Osteoblast (primary cell): ENCODE data around the gene C14orf180. TPM values are rescaled to one million over a fixed set of nuclear protein-coding genes. Genes with fewer than 3 reads are reported as not detected.

ENCODE experiments used
- DNase-seq: peaks from one replicate; pipeline ENCODE4 v3.0.0; 2011; ENCODE audit warnings: low spot score, mixed read lengths; ENCODE audit not compliant: insufficient read length; ENCODE audit errors: missing footprints
- H2AFZ ChIP-seq: 2 replicates; pipeline ENCODE4 v1.6.0; 2011; ENCODE audit warnings: mild to moderate bottlenecking, low read length
- H3K27ac ChIP-seq: 2 replicates; pipeline ENCODE4 v1.5.1; 2011; ENCODE audit warnings: mild to moderate bottlenecking, low read depth, low read length, moderate library complexity
- H3K27me3 ChIP-seq: 2 replicates; pipeline ENCODE4 v1.6.0; 2012; ENCODE audit warnings: mild to moderate bottlenecking, control low read depth, inconsistent platforms, low read length, moderate library complexity; ENCODE audit not compliant: insufficient read depth
- H3K36me3 ChIP-seq: 2 replicates; pipeline ENCODE4 v1.5.1; 2011; ENCODE audit warnings: mild to moderate bottlenecking, low read length, control low read depth, moderate library complexity; ENCODE audit not compliant: insufficient read depth
- H3K4me1 ChIP-seq: 2 replicates; pipeline ENCODE4 v1.5.1; 2011; ENCODE audit warnings: mild to moderate bottlenecking, low read length, control low read depth, moderate library complexity; ENCODE audit not compliant: insufficient read depth
- H3K4me2 ChIP-seq: 2 replicates; pipeline ENCODE4 v1.6.0; 2011; ENCODE audit warnings: mild to moderate bottlenecking, low read length; ENCODE audit not compliant: insufficient read depth
- H3K4me3 ChIP-seq: fragments of 200-600 bp; sonication (generic); 3 replicates; pipeline ENCODE4 v1.5.1; 2012; ENCODE audit warnings: mild to moderate bottlenecking, low read length, inconsistent platforms; ENCODE audit not compliant: insufficient read depth
- H3K79me2 ChIP-seq: 2 replicates; pipeline ENCODE4 v1.6.0; 2012; ENCODE audit warnings: mild to moderate bottlenecking, low read length, control low read depth, inconsistent platforms; ENCODE audit not compliant: insufficient read depth
- H3K9me3 ChIP-seq: 2 replicates; pipeline ENCODE4 v1.5.1; 2011; ENCODE audit warnings: low read depth, low read length, control low read depth
- H4K20me1 ChIP-seq: 2 replicates; pipeline ENCODE4 v1.6.0; 2012; ENCODE audit warnings: mild to moderate bottlenecking, low read length, control low read depth; ENCODE audit not compliant: insufficient read depth
- total RNA-seq: library from RNA; depleted of rRNA; stranded (reverse); fragments of >200 nt; gene quantifications from 2 replicates; pipeline ENCODE4 v1.2.3, GENCODE V29; 2012
- TF ChIP-seq, protein P1 (sequence below): IDR thresholded peaks from 2 replicates; pipeline ENCODE4 v1.5.1; 2011; ENCODE audit warnings: mild to moderate bottlenecking, low read depth, low read length, moderate library complexity; ENCODE audit errors: extremely low read depth

C14orf180 gene
- total RNA-seq = not detected in 2 replicates

DNA sequence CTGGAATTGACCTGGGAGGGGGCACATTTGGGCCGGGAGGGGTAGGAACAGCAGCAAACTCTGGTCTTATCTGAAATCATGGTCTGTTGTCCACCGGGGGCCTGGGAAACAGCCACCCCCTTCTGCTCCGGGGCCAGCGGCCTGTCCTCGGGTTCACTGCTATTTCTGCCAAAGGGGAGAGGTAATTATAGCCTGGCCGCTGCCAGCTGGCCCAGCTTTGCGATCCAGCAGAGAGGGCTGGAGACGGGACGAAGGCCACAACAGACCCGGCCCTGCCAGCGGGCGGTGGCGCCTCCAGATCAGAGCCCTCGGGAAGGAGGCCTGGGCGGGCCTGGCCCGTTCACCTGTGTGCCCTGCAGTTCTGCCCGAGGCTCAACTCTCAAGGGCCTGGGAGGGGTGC, at the start of gene C14orf180:
TSS of gene C14orf180 (plus strand) at position 258 of the 400 bp plus-strand sequence. CDS start 6,667 bp downstream, outside the sequence.
- no peak within 1 kb of the TSS for H2AFZ ChIP-seq
- H3K79me2 ChIP-seq = no peaks in the 10 kb centered on the region
- no peaks in the 10 kb centered on the region for H3K9me3 ChIP-seq
- no peak within 1 kb of the TSS for H3K4me2 ChIP-seq
- H3K27me3 ChIP-seq = peaks cover 15% of the 10 kb centered on the region
- H3K4me1 ChIP-seq = no peaks in the 10 kb centered on the region
- H3K27ac ChIP-seq = no peak within 1 kb of the TSS
- no peaks in the 10 kb centered on the region for H4K20me1 ChIP-seq
- H3K36me3 ChIP-seq = no peaks in the 10 kb centered on the region
- TF ChIP-seq, protein P1, sequence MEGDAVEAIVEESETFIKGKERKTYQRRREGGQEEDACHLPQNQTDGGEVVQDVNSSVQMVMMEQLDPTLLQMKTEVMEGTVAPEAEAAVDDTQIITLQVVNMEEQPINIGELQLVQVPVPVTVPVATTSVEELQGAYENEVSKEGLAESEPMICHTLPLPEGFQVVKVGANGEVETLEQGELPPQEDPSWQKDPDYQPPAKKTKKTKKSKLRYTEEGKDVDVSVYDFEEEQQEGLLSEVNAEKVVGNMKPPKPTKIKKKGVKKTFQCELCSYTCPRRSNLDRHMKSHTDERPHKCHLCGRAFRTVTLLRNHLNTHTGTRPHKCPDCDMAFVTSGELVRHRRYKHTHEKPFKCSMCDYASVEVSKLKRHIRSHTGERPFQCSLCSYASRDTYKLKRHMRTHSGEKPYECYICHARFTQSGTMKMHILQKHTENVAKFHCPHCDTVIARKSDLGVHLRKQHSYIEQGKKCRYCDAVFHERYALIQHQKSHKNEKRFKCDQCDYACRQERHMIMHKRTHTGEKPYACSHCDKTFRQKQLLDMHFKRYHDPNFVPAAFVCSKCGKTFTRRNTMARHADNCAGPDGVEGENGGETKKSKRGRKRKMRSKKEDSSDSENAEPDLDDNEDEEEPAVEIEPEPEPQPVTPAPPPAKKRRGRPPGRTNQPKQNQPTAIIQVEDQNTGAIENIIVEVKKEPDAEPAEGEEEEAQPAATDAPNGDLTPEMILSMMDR = no peak
- no peak for DNase-seq
- H3K4me3 ChIP-seq = no peak within 1 kb of the TSS

DNA sequence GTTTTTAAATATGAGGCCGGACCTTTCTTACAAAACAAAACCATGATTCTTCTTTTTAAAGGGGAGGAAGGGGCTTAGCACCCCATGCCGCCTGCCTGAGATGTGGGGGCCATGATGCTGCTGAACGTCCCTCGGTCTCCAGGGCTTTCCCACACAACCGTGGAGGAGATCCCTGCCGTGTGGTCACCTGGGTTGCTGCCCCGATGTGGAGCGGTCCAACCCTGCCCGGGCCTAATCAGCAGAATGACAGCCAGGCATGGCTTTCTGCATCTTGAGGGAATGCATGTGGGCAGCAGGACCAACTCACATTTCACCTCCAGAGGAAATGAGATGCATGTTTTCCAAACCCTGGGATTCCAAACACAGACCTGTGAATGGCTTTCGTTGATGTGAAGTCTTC, 48.9 kb upstream of the C14orf180 start:
- Histone ChIP-seq H3K27me3 (no peaks in the 10 kb centered on the region), H2AFZ (no peak overlapping the region), H4K20me1 (no peaks in the 10 kb centered on the region), H3K9me3 (no peaks in the 10 kb centered on the region), H3K36me3 (no peaks in the 10 kb centered on the region), H3K79me2 (no peaks in the 10 kb centered on the region), H3K27ac (no peak overlapping the region), H3K4me1 (no peaks in the 10 kb centered on the region), H3K4me3 (no peak overlapping the region), H3K4me2 (no peak overlapping the region)
- TF ChIP-seq, protein P1 = no peak
- DNase-seq = no peak

DNA sequence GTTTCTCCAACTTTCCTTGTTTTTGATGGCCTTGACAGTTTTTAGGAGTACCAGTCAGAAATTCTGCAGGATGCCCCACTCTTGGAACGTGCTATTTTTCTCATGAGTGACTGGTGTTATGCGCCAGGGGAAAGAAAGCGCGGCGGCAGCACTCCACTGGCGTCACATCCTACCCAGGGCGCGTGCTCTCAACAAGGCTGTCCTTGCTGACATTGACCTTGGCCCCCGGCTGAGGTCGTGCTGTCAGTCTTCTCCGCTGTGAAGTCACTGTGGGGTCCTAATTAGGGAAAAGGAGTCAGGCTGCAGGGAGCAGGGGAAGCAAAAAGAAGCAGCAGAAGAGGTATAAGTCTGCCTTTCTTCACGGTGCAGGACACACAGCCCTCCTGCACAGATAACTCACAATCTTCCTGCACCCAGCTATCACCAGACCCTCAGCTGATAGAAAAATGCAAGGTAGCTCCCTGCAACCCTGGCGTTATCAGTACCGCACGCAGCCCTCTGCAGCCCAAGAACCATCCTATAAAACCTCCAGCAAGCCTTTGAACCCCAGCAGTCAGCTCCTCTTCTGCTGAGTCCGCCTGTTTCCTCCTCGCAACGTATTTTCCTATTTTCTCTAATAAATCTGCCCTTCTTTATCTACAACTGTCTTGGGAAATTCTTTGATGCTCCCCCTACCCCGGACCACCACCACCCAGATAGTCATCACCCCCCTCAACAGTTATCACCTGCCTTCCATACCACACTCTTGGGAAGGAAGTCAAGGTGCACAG, 48.0 kb upstream of the C14orf180 start:
- H3K9me3 ChIP-seq = no peaks in the 10 kb centered on the region
- H3K36me3 ChIP-seq = no peaks in the 10 kb centered on the region
- no peak overlapping the region for H3K4me2 ChIP-seq
- no peak overlapping the region for H2AFZ ChIP-seq
- H3K27me3 ChIP-seq = no peaks in the 10 kb centered on the region
- no peaks in the 10 kb centered on the region for H4K20me1 ChIP-seq
- DNase-seq = no peak
- no peaks in the 10 kb centered on the region for H3K79me2 ChIP-seq
- no peak overlapping the region for H3K27ac ChIP-seq
- TF ChIP-seq, protein P1 = no peak
- H3K4me1 ChIP-seq = no peaks in the 10 kb centered on the region
- no peak overlapping the region for H3K4me3 ChIP-seq

DNA sequence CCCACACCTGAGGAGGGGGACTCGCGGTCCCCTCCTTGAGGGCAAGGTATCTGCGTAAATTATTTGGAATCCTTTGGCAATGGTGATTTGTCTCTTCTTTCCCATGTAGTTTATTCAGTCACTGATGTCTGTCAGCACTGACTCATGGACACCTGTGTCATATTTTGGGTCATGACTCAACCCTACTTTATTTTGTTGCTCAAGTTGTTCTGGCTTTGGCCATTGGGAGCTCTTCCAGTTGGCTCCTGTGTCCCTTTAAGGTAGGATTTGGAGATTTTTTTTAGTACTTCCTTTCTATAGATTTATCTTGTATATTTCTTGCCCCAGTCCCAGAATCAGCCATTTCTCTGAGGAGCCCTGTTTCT, 47.4 kb upstream of the C14orf180 start:
- Histone ChIP-seq H4K20me1 (no peaks in the 10 kb centered on the region), H3K4me3 (no peak overlapping the region), H3K4me2 (no peak overlapping the region), H3K27me3 (no peaks in the 10 kb centered on the region), H3K36me3 (no peaks in the 10 kb centered on the region), H3K27ac (no peak overlapping the region), H3K4me1 (no peaks in the 10 kb centered on the region), H3K9me3 (no peaks in the 10 kb centered on the region), H2AFZ (no peak overlapping the region), H3K79me2 (no peaks in the 10 kb centered on the region)
- TF ChIP-seq, protein P1 = no peak
- DNase-seq = peak; percentile 6
